ENCODE data around the gene TMC7.
"Not testable (repeated sequence)": the region's sequence is repeated elsewhere in the genome, so short reads cannot be mapped to it uniquely, and the experiment has no call there.

The TMC7 gene

GRCh38 chr16:18984435-18985005 lies 786 bp downstream of the TMC7 start:
- no peak for DNase-seq

- DNase-seq, result not testable (repeated sequence)
Observed at GRCh38 chr16:18985256-18985655, 1.5 kb downstream of the TMC7 start.

GRCh38 chr16:18991731-18992130 lies 8.0 kb downstream of the TMC7 start:
- not testable (repeated sequence) for DNase-seq

GRCh38 chr16:18993531-18993930 lies 9.8 kb downstream of the TMC7 start:
- not testable (repeated sequence) for DNase-seq

GRCh38 chr16:18994181-18994580 lies 10.4 kb downstream of the TMC7 start:
- not testable (repeated sequence) for DNase-seq

- not testable (repeated sequence) for DNase-seq
Observed at GRCh38 chr16:18995406-18995805, 11.7 kb downstream of the TMC7 start.

- not testable (repeated sequence) for DNase-seq
Observed at GRCh38 chr16:18996536-18996935, 12.8 kb downstream of the TMC7 start.

- not testable (repeated sequence) for DNase-seq
Observed at GRCh38 chr16:18997001-18997400, 13.3 kb downstream of the TMC7 start.

GRCh38 chr16:18999045-18999393 lies 15.3 kb downstream of the TMC7 start:
- DNase-seq, result no peak

GRCh38 chr16:19001788-19002187 lies 18.1 kb downstream of the TMC7 start:
- no peak for DNase-seq

- DNase-seq, result no peak
Observed at GRCh38 chr16:19003935-19004334, 20.2 kb downstream of the TMC7 start.

GRCh38 chr16:19005561-19006445 lies 22.1 kb downstream of the TMC7 start:
- no peak for DNase-seq

- DNase-seq, result no peak
Observed at GRCh38 chr16:19006446-19007315, 22.9 kb downstream of the TMC7 start.

GRCh38 chr16:19008245-19009169 lies 24.8 kb downstream of the TMC7 start:
- no peak for DNase-seq

- no peak for DNase-seq
Observed at GRCh38 chr16:19011169-19011731, 27.5 kb downstream of the TMC7 start.

- DNase-seq, result no peak
Observed at GRCh38 chr16:19014461-19014860, 30.7 kb downstream of the TMC7 start.

GRCh38 chr16:19017179-19017578 lies 33.4 kb downstream of the TMC7 start:
- DNase-seq, result no peak

- DNase-seq, result no peak
Observed at GRCh38 chr16:19020689-19021088, 37.0 kb downstream of the TMC7 start.

GRCh38 chr16:19021747-19022146 lies 38.0 kb downstream of the TMC7 start:
- DNase-seq, result no peak

- DNase-seq, result no peak
Observed at GRCh38 chr16:19027416-19027815, 43.7 kb downstream of the TMC7 start.

GRCh38 chr16:19029980-19030379 lies 46.2 kb downstream of the TMC7 start:
- no peak for DNase-seq

GRCh38 chr16:19031738-19032137 lies 48.0 kb downstream of the TMC7 start:
- DNase-seq, result no peak

All from NCI-H1694 (cell line).